COLO829 (cell line): Measurements from ENCODE around the gene FANCE.
"Not testable (repeated sequence)": the region's sequence is repeated elsewhere in the genome, so short reads cannot be mapped to it uniquely, and the experiment has no call there.

ENCODE experiments used
- DNase-seq: peaks from one replicate; pipeline ENCODE4 v3.0.0; 2012; ENCODE audit warnings: low spot score

The FANCE gene

DNA sequence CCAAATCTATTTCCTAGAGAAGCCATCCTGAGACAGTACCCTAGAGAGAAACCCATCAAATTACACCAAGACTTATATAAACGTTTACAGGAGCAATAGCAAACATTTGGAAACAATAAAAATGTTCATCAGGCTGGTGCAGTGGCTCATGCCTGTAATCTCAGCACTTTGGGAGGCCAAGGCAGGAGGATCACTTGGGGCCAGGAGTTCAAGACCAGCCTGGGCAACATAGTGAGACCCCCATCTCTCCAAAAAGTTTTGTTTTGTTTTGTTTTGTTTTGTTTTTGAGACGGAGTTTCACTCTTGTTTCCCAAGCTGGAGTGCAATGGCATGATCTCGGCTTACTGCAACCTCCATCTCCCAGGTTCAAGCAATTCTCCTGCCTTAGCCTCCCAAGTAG, 19.4 kb upstream of the FANCE start:
- not testable (repeated sequence) for DNase-seq

DNA sequence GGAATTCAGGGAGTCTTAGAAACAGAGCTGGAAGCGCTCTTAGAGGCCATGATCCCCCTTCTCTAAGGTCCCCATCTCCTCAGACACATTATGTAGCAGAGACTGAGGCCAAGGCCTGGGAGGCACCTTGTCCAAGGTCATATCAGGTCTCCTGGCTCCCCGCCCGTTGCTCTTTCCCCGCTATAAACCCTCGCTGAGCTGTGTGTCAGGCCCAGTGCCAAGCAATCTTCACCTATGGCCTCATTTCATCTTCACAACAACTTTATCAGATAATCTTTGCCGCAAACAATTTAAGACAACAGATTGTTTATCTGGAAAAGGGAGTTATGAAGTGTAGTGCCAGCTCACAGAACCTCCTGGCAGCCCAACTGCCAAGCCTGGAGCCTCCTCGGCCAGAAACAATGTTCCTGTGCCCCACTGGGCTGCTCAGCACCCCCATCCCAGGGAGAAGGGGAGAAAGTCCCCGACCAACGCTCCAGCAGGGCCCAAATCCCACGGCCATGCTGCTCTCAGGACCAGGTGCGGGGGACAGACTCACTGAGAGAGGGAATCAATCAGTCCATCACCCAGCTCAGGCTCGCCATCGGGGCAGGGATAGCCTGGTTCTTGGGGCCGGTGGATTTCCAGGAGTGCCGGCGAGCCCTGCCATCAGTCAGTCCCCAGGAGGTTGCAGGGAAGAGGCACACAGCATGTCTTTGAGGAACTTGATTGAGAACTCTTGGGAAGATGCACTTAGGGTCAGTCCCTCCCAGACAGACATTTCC, 16.9 kb upstream of the FANCE start:
- DNase-seq = no peak

DNA sequence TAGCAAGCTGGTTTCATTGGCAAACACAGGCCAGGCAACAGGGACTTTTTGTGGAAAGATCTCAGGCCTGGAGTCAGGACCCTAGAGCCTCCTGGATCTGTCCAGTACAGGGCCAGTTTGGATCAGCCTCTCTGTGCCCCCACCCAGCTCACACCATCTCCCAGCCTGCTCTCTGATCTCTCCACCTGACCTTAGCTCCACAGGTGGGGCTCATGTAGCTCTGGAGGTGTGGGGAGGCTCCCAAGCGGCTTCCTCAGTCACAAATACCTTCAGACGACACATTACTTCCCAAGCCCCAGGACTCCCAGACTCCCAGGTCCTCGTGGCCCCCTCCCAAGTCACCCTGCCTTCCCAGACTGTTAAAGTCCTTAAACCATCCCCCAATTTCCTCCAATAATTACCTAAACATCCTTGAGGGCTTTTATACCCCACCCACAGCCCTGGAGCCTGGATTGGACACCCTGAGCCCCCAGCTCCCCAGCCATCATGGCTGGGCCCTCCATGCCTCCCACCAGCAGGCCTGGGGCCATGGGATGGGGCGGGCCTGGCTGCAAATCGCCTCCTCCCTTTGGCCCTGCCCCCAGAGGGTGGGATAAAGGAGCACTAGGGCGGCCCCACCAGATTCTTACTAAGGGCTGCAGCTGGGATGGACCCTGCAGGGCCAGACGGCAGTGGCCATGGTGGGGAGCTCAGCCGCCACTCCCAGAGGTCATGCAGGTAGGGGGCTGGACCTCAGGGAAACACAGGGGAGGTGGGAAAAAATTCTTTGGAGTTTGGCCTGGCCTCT, 15.9 kb upstream of the FANCE start:
- DNase-seq = no peak

DNA sequence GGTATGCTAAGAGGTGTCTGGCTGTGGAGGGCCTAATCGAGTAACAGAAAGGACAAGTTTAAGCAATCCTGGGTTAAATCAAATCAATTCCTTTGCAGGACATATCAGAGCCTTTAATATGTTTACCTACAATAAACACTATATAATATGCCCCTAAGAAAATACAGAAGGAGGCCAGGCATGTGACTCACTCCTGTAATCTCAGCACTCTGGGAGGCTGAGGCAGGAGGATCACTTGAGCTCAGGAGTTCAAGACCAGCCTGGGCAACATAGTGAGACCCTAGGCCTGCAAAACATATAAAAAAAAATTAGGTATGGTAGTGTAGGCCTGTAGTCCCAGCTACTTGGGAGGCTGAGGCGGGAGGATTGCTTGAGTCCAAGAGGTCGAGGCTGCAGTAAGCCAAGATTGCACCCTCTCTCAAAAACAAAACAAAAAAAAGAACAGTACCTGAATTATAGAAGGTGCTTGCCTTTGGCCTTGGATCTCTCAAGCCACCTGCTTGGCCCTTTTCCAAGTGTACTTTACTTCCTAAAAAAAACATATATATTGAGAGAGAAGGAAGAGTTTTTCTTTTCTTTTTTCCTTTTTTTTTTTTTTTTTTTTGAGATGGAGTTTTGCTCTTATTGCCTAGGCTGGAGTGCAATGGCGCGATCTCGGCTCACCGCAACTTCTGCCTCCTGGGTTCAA, 13.6 kb upstream of the FANCE start:
- DNase-seq = not testable (repeated sequence)

DNA sequence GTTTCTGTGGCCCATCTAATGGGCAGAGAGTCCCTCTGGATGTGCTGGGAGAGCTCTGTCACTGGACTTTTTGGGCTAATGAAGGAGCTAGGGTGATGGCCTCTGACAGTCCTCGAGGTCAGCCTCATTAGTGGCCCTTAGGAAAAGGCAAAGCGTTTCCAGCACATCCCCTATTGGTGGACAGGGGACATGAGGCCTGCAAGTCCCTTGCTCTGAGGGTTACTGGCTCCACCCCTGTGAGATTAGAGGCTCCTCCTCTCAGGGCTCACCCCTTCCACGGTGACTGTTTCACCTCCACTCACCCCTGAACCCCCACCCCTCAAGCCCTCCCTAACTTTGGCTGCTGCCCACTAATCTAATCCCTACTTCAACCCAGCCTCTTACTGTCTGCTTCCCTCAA, 12.8 kb upstream of the FANCE start:
- no peak for DNase-seq

DNA sequence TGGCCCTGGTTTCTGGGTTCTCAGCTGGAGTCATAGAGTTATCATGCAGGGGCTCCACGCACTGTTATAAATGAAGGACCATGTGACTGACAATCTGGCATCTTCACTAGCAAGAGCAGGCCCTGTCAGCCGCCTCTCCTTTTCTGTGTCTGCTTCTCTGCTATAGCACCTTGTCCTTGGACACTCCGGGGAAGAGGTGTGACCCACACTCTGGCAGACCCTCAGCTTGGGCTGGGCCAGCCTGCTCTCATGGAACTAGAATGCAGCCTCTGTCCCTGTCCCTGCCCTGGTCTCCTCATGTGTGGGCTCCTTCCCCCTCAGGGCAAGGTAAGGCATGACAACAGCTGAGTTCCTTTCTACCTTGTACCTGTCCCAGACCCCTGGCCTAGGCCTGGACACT, 10.9 kb upstream of the FANCE start:
- no peak for DNase-seq

DNA sequence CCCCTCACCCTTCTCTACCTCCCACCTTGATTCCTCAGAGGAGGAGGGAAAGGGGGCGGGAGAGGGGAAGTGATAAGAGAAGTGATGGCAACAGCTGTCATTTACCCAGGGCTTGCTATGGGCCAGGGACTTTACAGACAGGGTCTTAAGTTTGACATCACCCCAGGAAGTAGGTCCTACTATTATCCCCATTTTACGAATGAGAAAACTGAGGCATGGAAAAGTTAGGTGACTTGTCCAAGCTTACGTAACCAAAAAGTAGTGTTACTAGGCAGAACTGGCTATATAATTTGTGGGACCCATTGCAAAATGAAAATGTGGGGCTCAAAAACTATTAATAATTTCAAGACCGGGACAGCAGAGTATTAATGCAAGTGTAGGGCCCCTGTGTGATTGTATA, 10.5 kb upstream of the FANCE start:
- no peak for DNase-seq

DNA sequence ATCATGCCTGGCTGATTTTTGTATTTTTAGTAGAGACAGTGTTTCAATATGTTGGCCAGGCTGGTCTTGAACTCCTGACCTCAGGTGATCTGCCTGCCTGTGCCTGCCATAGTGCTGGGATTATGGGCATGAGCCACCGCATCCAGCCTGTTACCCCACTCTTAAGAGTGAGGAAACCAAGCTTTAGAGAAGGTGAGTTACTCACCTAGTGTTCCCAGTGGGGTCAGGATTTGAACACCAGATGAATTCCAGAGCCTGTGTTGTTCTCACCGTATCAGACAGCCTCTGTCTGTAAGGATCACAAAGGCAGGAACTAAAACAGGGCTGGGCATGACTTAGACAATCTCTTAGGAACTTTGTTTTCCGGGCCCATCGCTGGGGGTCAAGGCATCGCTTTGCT, 9.4 kb upstream of the FANCE start:
- no peak for DNase-seq

DNA sequence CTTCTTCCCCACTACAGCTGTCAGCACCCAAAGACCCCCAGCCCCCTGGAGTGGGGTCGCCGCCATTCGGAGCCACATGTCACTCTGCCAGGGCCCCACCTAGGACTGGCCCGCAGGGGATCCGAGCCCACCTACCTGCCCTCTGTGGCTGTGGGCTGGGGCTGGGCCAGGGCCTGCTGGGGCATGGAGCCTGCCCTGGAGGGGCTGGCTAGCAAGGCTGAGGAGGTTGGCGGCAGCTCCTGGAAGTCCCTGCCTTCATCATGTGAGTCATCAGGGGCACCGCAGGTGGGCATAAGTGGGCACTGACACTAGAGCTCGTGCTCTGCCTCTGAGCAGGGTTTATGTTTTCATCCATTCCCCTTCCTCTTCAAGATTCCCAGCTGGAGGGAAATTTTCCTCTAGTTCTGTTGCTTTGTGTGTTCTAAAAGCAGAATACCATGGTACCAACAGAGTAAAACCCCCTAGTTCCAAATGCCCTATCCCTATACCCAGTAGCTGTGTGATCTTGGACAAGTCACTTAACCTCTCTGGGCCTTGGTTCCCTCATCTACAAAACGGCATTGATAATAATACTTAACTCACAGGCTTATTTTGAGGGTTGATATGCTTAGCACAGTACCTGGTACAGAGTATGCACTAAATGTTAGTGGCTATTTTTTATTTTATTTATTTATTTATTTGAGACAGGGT, 8.7 kb upstream of the FANCE start:
- DNase-seq = no peak

DNA sequence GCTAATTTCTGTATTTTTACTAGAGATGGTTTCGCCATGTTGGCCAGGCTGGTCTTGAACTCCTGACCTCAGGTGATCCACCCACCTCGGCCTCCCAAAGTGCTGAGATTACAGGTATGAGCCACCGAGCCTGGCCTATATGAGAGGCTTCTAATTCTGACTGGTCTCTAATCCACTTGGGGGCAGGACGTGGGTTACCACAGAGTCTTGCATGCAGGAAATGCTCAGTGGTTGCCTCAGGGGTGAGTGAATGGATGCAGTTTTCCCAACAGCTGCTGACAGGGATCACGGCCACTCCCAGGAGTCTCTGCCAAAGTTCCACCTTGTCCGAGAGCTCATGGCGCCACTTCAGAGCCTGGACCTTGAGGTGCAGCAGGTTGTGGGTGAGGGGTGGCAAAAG, 6.4 kb upstream of the FANCE start:
- no peak for DNase-seq

DNA sequence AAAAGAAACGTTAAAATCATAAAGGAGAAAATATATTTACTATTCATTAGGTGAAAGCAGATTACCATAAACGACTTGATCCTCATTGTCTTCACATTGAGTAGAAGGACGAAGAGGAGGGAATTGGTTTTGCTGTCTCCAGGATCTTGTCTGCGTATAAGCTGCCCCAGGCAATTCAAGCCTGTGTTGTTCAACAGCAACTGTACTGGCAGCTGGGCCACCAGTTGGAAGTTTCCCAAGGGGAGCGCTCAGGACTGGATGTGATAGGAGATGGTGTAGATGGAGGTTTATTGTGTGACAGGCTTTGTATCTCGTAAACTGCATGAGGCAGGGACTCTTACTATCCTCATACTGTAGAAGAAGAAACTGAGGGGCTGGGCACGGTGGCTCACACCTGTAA, 3.9 kb upstream of the FANCE start:
- DNase-seq = no peak

DNA sequence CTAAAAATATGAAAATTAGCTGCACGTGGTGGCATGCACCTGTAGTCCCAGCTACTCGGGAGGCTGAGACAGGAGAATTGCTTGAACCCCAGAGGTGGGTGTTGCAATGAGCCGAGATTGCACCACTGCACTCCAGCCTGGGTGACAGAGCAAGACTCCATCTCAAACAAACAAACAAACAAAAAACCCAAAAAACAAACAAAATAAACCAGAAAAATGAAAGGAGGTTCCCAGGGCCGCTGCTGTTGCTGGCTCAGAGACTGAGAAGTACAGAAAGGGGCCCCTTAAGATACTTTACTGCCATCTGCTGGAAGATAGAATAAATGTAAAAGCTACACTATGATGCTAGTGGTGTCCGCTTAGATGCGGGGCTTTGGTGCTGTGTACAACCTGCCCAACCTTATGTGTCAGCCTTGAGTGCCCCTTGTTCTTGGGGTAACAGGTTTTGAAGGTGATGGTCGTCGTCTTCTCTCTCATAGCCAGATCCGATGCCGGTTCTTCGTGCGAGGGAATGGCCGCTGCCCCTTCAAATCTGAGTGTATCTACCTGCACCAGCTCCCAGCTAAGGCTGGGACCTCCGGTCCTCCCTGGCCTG, 2.8 kb upstream of the FANCE start:
- DNase-seq = peak; percentile 95

DNA sequence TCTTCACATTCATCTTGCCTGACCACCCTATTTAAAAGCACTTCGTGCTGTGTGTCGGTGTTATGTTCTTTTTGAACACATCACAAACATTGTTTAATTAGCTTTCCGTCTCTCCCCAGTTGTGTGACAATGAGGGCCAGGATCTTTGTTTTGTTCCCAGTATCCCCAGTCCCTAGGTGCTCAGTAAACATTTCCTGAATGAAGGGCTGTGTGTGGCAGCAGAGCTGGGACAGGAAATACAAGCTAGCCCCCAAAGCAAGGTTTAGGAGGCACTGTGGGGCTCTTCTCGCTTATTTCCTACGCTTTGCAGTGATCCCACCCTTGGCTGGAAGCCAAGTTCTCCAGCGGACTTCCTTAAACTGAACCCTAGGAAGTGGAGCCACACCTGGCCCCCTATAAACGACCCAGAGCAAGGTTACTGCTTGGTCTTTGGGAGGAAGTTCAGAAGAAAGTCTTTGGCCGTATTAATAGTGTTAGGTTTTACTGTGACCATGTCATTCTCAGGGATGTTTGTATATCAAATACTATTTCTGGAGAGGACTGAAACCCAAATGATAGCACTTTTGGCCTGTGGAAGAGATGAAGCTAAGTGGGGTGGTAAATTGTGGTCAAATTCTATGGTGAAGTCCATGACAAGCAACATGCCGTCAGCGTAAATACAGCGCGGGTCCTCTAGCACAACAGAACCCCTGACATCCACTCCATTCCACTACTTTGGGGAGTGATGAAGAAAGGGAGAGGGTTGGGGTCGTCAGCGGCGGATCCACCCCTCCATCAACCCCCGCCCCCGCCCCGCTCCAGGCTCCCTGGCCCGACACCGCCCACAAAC, 570 bp upstream of the FANCE start:
- DNase-seq = no peak

DNA sequence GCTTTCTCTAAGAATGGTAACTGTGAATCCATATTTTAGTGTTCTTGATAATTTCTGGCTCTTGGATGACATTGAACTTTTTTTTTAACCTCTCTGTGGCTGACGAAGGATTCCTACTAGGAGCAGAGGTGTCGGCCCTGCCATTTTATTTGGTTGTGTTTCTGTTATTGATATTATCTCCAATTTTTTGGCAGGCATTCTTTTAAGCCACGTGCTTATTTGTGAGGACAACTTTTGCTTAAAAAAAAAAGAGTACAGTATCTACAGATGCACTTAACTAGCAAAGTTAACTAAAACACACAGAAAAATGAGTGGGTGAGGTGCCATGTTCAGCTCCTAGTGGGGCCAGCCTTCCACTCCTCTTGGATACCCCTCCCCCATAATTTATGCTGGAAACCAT, 1.1 kb downstream of the FANCE start:
- DNase-seq = no peak

DNA sequence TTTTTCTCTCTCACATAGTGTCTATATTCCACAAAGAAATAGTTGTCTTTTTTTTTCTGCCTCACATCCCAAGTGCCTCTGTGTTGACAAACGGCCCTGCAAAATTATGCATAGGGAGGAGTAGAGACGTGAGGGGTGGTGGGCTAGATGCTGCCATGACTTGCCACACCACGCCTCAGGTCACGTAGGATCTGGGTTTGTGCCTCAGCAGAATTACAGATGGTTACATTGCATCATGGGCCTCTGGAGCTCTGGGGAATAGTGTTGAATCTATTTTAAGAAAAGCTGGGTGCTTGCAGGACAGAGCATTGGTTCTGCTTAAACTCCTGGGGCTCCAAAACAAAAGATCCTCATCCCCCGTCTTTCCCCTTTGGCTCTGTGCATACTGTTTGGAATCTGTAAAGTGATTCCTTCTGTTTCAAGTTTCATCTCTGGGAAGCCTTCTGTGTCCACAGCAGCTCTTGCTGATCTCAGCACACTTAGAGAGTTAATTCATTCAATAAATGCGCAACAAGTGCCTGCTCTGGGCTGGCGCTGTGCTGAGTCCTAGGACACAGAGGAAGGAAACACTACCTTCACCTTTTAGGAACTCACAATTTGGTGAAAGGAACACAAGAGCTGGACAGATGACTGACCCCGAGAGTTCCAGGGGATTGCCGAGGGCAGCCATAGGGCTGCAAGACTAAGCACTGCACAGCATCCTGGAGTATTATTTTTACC, 2.4 kb downstream of the FANCE start:
- DNase-seq = no peak

DNA sequence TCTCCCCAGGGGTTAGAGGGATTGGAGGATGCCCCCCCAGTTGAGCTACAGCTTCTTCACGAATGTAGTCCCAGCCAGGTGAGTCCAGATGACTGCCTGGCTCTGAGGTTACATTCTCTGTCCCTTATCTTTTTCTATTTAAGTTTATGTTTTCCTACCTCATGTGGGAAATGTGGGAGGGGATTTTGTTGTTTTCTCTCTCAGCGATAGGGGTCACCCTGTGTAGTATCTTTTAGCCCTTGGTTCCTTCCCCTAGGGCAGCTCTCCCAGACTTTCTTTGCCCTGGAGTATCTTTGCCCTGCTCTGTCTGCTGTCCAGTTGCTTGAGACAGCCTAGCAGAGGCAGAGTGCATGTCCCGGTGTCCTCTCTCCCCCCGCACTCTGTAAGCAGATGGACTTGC, 5.8 kb downstream of the FANCE start:
- DNase-seq = no peak

DNA sequence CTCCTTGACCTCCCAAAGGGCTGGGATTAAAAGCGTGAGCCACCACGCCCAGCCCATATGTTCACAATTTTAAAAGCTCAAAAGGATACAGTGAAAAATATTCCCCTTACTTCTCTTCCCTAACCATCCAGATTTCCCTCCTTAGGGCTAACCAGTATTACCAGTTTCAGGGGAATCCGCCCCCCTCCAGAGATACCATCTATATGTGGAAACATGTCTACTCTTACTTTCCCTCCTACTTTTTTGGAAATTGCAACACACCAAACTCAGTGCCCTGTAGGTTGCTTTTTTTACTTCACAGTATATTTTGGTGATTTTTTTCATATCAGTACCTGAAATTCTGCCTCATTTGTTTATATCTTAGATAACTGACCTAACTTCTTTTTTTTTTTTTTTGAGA, 9.1 kb downstream of the FANCE start:
- DNase-seq = no peak

DNA sequence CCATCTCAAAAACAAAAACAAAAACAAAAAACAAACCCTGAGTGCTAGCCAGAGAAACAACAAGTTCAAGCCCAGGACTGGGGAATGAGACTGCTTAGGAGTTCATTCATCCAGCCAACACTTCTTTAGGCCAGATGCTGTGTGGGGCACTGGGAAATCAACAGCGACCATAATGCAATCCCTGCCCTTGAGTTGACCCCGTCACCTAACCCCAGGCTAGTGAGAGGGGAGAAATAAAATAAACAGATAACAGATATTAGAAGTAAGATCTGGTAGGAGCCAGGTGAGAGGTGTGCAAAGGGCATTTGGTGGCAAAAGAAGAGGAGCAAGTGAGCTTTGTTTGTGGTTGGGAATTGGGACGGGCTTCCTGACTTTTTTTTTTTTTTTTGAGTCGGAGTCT, 11.2 kb downstream of the FANCE start:
- no peak for DNase-seq

DNA sequence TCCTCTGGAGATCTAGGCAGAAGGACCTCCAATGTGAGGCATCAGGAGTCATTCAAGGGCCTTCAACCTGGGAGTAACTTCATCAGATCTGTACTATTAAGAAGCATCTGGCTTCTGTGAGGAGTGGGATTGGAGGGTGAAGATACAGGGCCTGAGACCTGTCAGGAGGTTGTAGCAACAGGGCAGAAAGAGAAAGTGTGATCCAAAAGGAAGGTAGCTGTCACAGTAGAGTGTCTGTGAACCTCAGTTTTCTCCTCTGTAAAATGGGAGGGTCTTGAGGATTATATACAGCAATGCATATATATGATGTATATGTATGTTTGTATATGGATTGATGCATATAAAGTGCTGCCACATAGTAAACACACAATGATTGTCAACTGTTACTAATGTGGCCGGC, 13.5 kb downstream of the FANCE start:
- DNase-seq = no peak

DNA sequence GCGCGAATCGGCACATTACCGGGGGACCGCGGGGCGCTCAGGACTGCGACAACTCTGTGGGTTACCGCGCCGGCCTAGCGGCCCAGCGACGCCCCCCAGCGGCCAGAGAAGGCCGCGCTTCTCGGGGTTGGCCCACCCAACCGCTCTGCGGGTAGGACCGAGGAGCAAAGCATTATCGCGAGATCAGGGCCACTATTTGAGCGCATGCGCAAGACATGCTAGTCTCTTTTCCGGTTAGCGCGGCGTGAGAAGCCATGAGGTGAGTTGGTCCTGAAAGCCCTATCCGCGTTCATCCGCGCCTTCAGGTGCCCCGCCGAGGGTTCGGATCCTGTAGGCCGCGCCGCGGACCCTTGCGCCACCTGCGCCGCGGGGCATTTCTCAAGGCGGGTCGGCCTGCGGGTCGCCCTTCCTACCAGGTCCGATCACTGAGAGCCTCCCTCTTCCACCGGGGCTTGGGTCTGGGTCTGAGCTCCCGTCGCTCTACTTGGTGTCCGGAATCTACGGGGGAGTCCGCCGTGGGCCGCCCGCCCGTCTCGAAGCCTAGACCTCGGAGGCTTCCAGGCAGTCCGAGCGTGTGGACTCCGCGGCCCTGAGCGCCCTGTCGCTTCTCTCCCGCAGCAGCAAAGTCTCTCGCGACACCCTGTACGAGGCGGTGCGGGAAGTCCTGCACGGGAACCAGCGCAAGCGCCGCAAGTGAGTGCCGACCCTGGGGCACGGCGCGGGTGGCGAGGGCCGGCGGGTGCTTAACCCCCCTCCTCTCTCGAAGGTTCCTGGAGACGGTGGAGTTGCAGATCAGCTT, 16.2 kb downstream of the FANCE start, which contains the start of gene RPL10A:
TSS of gene RPL10A (plus strand) at position 221 of the 799 bp plus-strand sequence. CDS start at position 255, 34 bp downstream.
- DNase-seq = peak; percentile 97
